ENCODE measurements around the gene UBXN7. TPM values are rescaled to one million over a fixed set of nuclear protein-coding genes. Genes with fewer than 3 reads are reported as not detected.

Gene UBXN7
- total and polyA plus RNA-seq, 9 of the 15 experiments (the other 6 are each of a cell fraction or from before 2014, with no cell fraction given): 3.5 to 44.6 (median 13.4) TPM

DNA sequence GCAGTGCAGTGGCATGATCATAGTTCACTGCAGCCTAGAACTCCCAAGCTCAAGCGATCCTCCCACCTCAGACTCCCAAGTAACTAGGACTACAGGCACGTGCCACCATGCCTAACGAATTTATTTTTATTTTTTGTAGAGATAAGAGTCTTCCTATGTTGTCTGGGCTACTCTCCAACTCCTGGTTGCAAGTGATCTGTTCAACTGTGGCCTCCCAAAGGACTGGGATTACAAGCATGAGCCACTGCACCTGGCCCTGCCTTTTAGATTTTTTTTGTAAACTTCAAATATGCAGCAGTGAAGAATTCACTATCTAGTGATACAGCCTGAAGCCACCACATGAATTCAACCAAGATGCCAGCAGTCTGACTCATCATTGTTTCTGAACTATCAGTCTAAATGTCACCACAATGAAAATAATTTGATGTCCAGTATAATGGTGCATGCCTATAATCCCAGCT is 32.7 kb downstream of the UBXN7 start (continued):
- TF ChIP-seq MEF2D (tag; conservative IDR thresholded peaks at IDR 0.05; ENCODE audit: low read depth) (no peak), KAT2B (IDR thresholded peaks at IDR 0.05; ENCODE audit: low read depth, low read length) (no peak), CBFA2T2 (conservative IDR thresholded peaks at IDR 0.05) (peak; percentile 44), HES1 (IDR thresholded peaks at IDR 0.05; ENCODE audit: low read depth) (no peak)

GRCh38 chr3:196398782-196399181 is 33.4 kb downstream of the UBXN7 start:
- H2AFZ ChIP-seq (ENCODE audit: low read depth, low read length): no peak overlapping the region
- 20% methylated on average over 7 of the region's 7 CpGs for WGBS (ENCODE audit: insufficient coverage, low coverage, missing lambda C conversion rate)
- in situ Hi-C loops (cut with MboI): no loop called here
- intact Hi-C loops (cut with micrococcal nuclease): no loop called here
- H4K20me1 ChIP-seq (replicated peaks; ENCODE audit: control insufficient read depth, insufficient read depth, low read length): no peaks in the 10 kb centered on the region
- POLR2A ChIA-PET: interaction anchor here (0.8 to 1.5 kb wide), 2 partner anchors 10 to 26 kb away, joined by 3 to 5 read pairs; no protein-coding TSS in a partner anchor
- H3K4me2 ChIP-seq (ENCODE audit: insufficient read depth, low read length): no peak overlapping the region
- H3K9me3 ChIP-seq (replicated peaks; ENCODE audit: control insufficient read depth, insufficient read depth, low read depth, low read length): no peaks in the 10 kb centered on the region
- CTCF ChIA-PET (ENCODE audit: low intra/inter-chr PET ratio): no interaction called here
- no peak overlapping the region for H3K4me3 ChIP-seq
- BruUV-seq (replicated peaks): no TSS peak
- FAIRE-seq: no peak
- H3K79me2 ChIP-seq (ENCODE audit: control insufficient read depth, insufficient read depth, low read length): 0 out of 3 replicates have a peak, but pooled peaks cover 3% of the 10 kb centered on the region
- DNase-seq (ENCODE audit: extremely low read depth in 1 of 4, low spot score in 3 of 4): peak in 1 of 4 experiments; percentile 29
- peak; percentile 40; the same call in 2 of the 3 replicates for ATAC-seq
- H3K27me3 ChIP-seq (ENCODE audit: control insufficient read depth in 2 of 2, insufficient read depth in 2 of 2, low read length in 2 of 2): no peaks in the 10 kb centered on the region
- H3K36me3 ChIP-seq (ENCODE audit: control insufficient read depth, insufficient read depth, low read length): peaks cover 44% of the 10 kb centered on the region; the same call in 2 of the 3 replicates
- H3K9ac ChIP-seq (ENCODE audit: insufficient read depth in 1 of 2, low read depth in 2 of 2, low read length in 2 of 2): no peak overlapping the region
- H3K27ac ChIP-seq (ENCODE audit: extremely low read depth, low read depth, low read length): no peak overlapping the region
- H3K9me1 ChIP-seq (ENCODE audit: control insufficient read depth, insufficient read depth, low read length): no peaks in the 10 kb centered on the region
- peaks cover 10 to 15% of the 10 kb centered on the region in 2 experiments; a peak in 3 of 5 replicates for H3K4me1 ChIP-seq (replicated peaks in 1 of 2; ENCODE audit: control insufficient read depth in 2 of 2, insufficient read depth in 2 of 2, low read length in 2 of 2)
- TF ChIP-seq ZNF133 (CRISPR knock-in tag; IDR thresholded peaks at IDR 0.05) (no peak), SMARCA4 (IDR thresholded peaks at IDR 0.05) (0 out of 2 replicates have a peak, but pooled peaks have one; percentile 17), SFPQ (IDR thresholded peaks at IDR 0.05; ENCODE audit: low read depth, low read length) (no peak), MAFF (IDR thresholded peaks at IDR 0.05; ENCODE audit: low read length) (no peak), MTA3 (IDR thresholded peaks at IDR 0.05; ENCODE audit: borderline replicate concordance) (no peak), CEBPG (CRISPR knock-in tag; IDR thresholded peaks at IDR 0.05) (no peak), CEBPG (tag; conservative IDR thresholded peaks at IDR 0.05 in 1 of 2, IDR thresholded peaks at IDR 0.05 in 1 of 2) (no peak), ZBTB12 (CRISPR knock-in tag; IDR thresholded peaks at IDR 0.05) (no peak), ZNF282 (CRISPR knock-in tag; IDR thresholded peaks at IDR 0.05) (no peak), RAD51 (IDR thresholded peaks at IDR 0.05; ENCODE audit: borderline replicate concordance, low read depth) (no peak), KDM1A (IDR thresholded peaks at IDR 0.05) (peak in 1 of 2 experiments; percentile 43; a peak in 2 of 4 replicates), SETDB1 (IDR thresholded peaks at IDR 0.05; ENCODE audit: low read length) (no peak), ATF4 (CRISPR knock-in tag; IDR thresholded peaks at IDR 0.05) (no peak), SRSF1 (IDR thresholded peaks at IDR 0.05; ENCODE audit: low read depth, low read length) (no peak), ZNF197 (CRISPR knock-in tag; IDR thresholded peaks at IDR 0.05; ENCODE audit: low read depth) (no peak)

Data from K562 (cell line).